Activated T-helper 1 cell treated with Interleukin-2 at 50 U/mL for 16 hours (primary cell): Measurements from ENCODE around the gene PBX1.

Source experiments
- DNase-seq: peaks from one replicate; pipeline ENCODE4 v3.0.0-alpha.2; 2020; ENCODE audit warnings: low read depth

Gene PBX1

GRCh38 chr1:164876398-164877116, 317.6 kb downstream of the PBX1 start:
- DNase-seq = no peak

DNA sequence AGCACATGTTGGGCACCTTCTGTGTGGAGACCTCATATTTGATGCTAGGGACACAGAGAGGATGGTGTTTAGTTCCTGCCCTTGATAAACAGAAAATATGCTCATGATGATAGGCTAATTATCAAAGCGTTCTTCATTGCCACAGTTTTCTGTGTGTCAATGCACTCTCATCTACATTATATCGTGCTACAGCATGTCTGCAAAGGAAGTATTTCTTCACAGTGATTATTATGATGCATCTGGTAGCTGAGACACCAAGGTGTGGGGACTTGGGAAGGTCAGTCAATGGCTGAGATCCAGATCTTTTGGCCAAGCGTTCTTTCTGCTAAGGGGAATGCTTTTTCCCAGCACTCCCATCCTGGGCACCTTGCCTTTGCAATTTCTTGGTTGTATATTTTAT, 321.2 kb downstream of the PBX1 start:
- DNase-seq = no peak

DNA sequence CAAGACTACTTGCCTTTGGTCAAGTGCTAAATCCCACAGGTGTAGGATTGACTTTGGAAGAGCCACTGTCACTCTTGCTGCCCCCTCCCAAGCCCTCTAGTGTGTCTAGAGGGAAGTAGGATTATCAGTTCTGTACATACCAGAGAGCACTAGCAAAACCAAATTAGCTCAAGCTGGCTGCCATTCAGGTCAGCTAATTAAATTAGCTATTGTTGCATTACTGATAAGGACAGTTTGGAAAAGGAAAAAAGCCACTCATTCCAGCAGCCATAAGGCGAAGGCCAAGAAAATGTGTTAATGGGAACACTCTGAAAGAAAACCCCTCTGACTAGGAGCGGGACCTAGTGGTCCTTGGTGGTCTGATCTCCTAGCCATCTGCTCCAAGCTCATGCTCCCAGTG, 321.7 kb downstream of the PBX1 start:
- DNase-seq = no peak

- DNase-seq = no peak
These were observed 326.3 kb downstream of the PBX1 start for GRCh38 chr1:164885311-164885710.

GRCh38 chr1:164886101-164886500, 327.1 kb downstream of the PBX1 start:
- DNase-seq = no peak

DNA sequence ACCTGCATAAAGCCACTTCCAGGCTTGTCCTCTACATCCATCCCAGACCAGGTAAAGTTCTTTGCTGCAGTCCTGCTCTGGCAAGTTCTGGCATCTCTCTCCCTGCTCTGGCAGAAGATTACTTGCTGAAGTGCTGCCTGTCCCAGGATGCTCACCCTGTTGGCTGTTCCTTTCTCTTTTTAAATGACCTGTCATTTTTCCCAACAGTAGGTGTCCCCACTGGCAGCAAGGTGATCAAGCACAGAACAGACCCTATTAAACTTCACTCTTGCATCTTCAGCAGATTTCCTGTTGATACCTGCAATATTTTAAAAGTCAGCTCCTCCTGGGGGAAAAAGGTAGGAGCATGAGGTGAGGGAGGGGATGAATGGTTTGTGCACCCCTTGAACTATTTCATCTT, 332.6 kb downstream of the PBX1 start:
- no peak for DNase-seq

- no peak for DNase-seq
These were observed 336.3 kb downstream of the PBX1 start for GRCh38 chr1:164895026-164895912.

GRCh38 chr1:164901031-164901430, 342.0 kb downstream of the PBX1 start:
- DNase-seq = no peak
